ENCODE data around the gene CD209.

GRCh38 chr19:7787602-7788177 lies 40.4 kb upstream of the CD209 start:
- TF ChIP-seq REST (IDR thresholded peaks at IDR 0.05; ENCODE audit: low read depth) (no peak), MAX (IDR thresholded peaks at IDR 0.05) (no peak)

Measured in Ishikawa (cell line).